Stimulated activated CD8-positive, alpha-beta memory T cell treated with anti-CD3 and anti-CD28 coated beads, Interleukin-12 subunit alpha, Interleukin-12 subunit beta, amount 100 ng/mL, for 24 hours (primary cell): ENCODE results near the gene TMEM255B.
"Not testable (repeated sequence)": the region's sequence is repeated elsewhere in the genome, so short reads cannot be mapped to it uniquely, and the experiment has no call there.

Source experiments
- DNase-seq: peaks from one replicate; pipeline ENCODE4 v3.0.0-alpha.2; 2020; ENCODE audit errors: extremely low read depth

Gene TMEM255B

DNA sequence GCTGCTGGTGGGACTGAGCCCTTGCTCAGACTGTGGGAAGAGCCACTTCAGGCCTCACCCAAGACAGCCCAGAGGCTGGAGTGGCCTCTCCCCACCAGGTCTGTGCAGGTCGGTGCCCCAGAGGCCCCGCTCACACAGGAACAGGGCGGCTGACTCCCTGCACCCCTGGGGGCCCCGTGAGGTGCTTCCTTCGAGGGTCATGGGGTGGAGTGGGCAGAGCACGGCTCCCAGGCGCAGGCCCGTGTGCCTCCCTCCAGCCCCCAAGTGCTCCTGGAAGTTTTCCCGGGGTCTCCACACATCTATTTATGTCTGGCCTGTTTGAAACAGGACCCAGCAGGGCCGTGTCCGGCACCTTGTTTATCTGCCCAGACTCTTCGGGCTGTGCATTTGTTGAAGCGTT, 9.5 kb upstream of the TMEM255B start:
- DNase-seq: no peak

DNA sequence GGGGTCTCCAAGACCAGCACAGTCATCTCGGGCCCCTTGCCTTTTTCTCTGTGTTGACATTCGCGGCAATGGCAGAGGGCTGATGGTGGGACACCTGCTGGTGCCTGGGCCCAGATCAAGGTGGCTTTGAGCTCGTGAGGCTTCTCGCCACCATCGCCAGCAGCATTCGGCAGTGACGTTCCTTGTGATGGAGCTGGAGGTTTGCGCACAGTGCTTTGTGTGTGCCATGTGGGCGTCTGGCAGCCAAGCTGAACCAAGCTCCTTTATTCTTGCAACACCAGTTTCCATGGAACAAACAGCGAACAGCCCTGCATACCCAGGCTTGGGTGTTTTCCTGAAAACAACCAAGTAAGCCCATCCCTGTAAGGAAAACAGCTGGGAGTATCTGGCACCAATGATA, 9.1 kb upstream of the TMEM255B start:
- DNase-seq: no peak

DNA sequence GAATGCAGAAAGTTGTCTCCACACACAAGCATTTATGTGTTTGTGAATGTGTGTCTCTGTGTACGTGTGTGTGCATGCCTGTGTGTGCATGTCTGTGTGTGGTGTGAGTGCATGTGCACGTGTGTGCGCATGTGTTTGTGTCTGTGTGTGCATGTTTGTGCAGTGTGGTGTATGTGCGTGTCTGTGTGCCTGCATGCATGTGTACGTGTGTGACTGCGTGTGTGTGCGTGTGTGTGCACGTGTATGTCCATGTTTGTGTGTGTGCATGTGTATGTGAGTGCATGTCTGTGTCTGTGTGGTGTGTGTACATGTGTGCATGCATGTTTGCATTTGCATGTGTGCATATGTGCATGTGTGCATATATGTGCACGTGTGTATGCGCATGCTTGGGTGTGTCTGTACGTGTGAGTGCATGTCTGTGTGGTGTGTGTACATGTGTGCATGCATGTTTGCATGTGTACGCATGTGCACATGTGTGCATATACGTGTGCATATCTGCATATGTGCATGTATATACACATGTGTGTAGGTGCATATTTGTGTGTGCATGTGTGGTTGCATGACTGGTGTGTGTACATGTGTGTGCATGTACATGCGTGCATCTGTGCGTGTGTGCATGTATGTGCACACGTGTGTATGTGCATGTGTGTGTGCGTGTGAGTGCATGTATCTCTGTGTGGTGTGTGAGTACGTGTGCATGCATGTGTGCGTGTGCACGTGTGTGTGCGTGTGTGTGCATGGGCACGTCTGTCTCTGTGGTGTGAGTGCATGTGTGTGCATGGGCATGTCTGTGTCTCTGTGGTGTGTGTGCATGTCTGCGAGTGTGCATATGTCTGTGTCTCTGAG, 8.2 kb upstream of the TMEM255B start:
- no peak for DNase-seq

DNA sequence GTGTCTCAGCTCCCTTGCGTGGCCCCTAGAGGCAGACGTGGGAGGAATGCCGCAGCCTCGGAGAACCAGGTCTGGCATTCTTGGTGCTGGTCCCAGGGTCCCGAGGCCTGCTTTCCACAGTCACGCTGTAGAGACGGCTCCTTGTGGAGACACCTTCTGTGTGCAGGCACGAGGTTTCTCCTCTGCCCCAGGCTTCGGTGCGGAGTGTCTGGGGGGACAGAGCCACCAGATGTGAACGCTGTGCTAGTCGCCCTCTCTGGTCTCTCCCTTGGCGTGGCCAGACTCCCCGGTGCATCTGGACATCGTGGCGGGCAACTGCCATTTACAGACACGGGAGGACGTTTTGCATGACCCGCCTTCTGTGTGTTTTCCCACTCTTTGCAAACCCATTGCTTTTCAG, 7.5 kb upstream of the TMEM255B start:
- no peak for DNase-seq

DNA sequence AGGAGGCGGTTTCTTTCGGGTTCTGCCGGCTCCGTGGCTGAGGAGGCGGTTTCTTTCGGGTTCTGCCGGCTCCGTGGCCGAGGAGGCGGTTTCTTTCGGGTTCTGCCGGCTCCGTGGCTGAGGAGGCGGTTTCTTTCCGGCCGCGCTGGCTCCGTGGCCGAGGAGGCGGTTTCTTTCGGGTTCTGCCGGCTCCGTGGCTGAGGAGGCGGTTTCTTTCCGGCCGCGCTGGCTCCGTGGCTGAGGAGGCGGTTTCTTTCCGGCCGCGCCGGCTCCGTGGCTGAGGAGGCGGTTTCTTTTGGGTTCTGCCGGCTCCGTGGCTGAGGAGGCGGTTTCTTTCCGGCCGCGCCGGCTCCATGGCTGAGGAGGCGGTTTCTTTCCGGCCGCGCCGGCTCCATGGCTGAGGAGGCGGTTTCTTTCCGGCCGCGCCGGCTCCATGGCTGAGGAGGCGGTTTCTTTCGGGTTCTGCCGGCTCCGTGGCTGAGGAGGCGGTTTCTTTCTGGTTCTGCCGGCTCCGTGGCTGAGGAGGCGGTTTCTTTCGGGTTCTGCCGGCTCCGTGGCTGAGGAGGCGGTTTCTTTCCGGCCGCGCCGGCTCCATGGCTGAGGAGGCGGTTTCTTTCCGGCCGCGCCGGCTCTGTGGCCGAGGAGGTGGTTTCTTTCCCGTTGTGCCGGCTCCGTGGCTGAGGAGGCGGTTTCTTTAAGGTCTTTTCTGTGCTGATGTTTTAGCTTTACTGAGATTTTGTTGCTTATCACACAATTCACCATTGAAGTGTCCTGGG, 6.6 kb upstream of the TMEM255B start:
- DNase-seq: not testable (repeated sequence)

DNA sequence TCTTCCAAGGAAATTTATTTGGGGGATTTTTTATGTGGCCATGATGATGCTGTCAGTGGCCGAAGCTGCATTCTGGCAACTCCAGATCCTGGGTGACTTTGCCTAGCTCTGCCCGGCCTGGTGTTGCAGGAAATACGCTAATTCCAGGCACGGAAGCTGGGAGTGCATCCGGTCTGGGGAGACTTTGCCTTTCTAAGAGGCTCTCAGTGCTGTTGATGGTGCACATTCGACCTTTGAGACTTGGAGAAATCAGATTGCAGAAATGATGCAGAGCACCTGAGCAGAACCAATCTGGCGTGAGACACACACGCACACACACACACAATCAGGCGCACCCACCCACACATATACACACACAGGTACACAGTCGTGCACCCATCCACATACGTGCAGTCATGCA, 5.9 kb upstream of the TMEM255B start:
- DNase-seq: no peak

DNA sequence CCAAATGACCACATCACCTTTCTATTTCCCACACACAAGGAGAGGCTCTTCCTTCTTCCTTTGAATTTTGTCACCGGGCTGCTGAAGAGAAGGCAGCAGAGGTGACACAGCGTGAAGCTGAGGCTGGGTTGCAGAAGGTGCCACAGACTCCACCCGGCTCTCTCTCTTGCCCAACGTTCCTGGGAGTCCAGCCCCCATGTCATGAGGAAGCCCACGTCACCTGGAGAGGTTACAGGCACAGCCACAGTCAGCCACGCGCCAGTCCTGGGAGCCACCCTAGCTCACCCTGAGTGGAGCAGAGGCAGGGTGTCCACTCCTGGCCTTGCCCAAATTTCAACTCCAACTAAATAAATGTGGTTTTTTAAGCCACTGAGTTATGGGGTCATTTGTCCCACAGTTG, 4.8 kb upstream of the TMEM255B start:
- DNase-seq: no peak

DNA sequence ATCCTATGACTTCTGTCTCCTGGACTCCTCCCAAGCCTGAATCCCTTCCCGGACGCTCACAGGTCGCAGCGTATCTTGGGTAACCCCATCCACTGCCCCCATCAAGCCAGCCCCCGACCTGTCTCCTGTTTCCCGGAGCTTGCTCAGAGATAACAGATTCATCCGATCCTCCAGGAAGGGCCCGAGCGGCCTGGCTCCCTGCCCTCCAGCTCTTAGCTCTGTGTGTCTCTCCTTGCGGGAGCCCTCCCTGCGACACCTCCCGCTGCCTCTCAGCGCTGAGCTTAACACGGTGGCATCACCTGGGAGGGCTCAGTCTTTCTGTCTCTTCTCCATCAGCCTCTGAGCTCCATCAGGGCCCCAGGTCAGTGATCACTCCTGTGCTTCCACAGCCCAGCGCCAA, 4.3 kb upstream of the TMEM255B start:
- DNase-seq: no peak

DNA sequence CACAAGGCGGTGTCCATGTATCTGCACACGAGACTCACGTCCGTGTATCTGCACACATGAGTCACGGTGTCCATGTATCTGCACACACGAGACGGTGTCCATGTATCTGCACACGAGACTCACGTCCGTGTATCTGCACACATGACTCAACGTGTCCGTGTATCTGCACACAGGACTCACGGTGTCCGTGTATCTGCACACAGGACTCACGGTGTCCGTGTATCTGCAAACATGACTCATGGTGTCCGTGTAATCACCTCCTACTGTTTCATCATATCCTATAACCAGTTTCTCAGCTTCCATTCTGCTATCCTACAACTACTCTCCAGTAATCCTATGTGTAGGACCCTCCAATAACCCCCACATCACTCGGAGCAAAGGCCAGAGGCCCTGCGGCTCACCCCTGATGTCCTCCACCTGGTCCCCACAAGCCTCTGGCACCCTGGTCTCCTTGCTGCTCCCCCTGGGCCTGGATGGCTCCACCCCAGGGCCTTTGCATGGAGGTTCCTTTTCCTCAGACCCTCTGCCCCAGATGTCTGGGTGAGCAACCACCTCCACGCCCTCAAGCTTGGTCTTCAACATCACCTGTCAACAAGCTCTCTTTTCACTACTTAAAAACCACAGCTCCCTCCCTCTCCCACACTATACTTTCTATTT, 2.5 kb upstream of the TMEM255B start:
- no peak for DNase-seq

DNA sequence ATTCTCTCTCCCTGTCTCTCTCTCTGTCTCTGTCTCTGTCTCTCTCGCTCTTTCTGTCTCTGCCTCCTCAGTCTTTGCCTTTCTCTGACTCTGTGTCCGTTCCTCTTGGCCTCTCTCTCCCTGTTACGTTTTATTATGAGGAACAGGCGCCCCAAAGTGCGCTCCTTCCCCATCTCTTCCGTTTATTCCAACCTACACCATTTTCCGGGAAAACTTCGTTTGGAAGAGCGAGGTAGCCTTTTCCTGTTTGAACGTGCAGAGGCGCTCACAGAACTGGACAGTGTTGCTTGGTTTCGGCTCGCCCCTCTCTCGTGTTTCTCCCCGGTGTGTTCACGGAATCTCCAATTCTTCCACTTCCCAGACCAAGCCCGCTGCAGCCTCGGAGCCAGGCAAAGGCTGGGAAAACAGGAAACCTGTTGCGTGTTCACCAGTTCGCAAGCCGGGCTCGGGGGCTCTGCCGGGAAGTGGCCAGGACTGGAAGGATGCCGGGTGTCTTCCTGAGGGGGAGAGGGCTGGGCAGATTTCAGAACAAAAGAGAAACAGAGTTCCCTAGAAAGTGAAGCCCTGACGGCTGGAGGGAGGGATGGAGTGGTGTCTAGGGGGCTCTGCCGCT, 605 bp downstream of the TMEM255B start:
- no peak for DNase-seq

DNA sequence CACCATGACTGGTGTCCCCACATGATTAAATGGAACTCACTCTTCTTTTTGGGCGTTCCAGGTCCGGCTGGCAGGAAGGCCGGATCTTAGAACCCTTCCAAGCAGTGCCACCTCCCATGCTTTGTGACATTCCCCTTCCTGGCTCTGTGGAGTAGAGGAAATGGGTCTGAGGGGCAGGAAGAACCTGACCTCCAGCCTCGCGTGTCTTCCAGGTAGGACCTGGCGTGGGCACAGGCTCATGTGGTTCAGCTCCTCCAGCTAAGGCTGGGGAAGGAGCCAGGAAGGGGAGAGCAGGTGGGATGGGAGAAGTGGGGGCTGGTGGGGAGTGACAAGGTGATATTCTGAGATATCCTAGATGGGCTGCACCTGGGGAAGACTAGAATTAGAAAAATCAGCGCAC, 2.1 kb downstream of the TMEM255B start:
- DNase-seq: no peak

DNA sequence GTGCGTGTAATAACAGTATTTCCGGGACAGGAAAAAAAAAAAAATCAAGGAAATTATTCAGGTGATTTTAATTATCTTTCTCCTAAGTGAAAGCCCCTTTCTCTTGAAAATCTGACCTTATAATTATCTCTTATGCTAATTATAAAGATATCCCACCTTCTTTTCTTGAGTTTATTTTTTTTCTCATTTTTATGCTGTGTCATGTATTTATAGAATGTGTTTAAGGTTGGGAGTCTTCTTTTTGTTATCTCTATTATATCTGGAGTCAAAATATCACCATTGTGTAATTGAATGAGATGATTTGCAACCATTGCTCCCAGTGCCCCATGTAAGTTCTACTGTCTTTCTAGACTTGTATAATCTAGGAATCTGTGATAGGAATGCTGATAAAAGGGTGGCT, 3.0 kb downstream of the TMEM255B start:
- DNase-seq: no peak

DNA sequence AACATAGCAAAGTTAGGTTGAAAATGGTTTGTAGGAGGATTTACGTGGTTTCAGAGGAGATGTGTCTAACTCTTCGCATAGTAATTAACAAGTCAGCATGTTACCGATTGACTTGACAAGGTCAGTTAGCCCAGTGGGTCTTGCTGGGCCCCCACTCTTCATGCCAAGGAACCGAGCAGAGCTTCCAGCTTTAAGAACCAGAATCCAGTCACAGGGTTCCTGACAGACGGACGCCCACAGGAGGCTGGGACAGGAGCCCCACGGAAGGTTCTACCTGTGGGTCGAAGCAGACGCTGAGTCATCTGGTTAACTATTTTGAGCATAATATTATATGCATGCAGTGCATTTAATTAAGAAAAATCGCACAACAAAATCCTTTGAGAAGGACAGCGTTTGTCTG, 3.5 kb downstream of the TMEM255B start:
- no peak for DNase-seq

DNA sequence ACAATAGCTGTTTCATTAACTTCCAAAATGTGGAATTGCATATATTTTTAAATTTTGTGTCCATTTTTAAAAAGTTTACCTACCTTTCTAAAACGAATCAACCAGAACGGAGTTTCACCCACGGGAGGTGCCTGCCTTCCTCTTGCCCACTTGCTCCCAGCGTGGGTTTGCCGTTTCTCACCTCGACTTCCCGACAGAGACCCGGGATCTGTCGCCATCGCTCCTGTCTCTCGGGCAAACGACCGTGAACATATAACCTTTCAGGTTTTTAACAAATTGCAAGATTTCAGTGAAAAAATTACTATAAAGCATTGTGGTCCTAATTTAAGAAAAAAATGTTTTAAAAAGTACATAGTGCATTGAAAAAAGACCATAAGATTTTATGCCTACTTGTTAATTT, 4.2 kb downstream of the TMEM255B start:
- DNase-seq: no peak

DNA sequence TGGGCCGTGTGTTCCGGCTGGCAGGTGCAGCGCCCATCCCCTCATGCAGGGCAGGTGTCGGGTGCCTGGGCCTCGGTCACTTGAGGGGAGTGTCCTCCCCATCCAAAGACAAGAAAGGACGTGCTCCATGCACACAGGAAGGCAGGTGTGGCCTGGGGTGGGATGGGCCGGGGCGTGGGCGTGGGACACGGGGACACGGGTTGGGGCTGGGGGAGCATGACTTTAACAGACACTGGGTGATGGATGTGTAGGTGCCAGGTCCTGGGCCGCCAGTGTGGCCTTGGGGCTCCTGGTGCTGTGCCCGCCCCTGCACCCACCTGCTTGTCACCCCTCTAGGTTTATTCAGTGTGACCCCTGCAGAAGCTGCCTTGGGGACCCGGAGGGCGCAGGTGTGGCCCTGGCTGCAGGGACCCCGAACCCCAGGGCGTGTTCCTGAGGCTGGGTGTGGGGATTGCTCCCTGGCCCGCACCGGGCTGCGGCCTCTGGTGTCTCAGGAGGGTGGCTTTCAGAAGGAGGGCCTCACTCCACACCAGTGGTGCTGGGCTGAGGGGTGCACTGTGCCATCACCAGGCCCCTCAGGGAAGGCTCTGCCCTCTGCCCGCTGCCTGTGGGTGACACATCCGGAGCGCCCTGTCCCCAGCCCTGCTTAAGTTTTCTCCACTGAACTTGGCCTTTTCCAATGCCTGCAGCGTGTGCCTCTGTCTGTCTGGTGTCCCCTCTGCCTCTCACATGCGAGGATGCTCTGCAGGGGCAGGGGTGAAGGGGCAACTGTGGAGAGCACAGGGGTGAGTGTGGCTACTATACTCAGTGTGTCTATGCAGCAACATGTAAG, 5.2 kb downstream of the TMEM255B start:
- DNase-seq: no peak

DNA sequence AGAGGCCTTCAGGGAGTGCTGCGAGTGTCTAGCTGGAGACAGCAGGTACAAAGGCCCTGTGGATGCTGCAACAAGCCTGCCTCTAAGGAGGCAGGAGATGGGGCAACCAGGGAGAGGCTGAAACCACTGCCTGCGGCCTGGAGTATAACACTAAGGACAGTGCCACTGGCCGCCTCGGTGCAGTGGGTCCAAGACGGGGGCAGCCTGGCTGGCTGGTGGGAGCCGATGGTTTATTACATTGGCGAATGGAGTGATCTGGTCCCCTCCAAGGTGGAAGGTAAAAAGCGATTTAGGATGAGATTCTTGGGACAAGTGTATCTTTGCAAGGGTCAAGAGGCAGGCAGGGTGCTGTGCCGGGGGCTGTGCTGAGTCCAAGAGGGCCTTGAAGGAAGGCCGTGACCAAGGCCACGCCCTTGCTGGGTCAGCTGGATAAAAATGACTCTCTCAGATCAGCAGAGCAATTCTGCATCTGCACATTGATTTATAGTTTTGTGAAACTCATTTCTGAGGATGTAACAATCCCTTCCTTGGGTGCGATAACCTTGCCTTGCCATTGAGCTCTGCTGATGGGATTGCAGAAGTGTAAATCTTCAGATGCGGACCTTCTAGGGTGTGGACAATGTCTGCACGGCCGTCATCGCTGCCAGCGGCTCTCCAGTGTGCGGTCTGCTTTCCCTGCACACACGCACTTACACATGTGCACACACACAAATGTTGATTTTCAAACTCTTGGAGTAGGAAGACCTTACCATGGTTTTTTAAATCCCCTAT, 6.0 kb downstream of the TMEM255B start:
- DNase-seq: no peak

DNA sequence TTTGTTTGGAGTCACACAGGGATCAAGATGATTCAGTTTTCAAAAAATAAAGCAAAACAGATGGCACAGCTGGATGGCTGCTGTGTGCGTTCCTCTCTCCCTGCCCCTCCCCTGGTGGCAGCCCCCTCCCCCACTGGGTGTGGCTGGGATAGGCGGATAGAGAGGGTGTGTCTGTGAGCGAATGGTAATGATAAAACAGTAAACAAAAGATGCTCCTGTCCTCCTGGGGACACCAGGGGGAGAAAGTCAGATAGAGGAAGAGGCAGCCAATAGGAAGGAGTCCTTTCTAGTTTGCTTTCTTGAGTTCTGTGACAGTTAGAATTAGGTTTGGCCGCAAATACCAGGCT, 6.5 kb downstream of the TMEM255B start:
- DNase-seq: no peak

DNA sequence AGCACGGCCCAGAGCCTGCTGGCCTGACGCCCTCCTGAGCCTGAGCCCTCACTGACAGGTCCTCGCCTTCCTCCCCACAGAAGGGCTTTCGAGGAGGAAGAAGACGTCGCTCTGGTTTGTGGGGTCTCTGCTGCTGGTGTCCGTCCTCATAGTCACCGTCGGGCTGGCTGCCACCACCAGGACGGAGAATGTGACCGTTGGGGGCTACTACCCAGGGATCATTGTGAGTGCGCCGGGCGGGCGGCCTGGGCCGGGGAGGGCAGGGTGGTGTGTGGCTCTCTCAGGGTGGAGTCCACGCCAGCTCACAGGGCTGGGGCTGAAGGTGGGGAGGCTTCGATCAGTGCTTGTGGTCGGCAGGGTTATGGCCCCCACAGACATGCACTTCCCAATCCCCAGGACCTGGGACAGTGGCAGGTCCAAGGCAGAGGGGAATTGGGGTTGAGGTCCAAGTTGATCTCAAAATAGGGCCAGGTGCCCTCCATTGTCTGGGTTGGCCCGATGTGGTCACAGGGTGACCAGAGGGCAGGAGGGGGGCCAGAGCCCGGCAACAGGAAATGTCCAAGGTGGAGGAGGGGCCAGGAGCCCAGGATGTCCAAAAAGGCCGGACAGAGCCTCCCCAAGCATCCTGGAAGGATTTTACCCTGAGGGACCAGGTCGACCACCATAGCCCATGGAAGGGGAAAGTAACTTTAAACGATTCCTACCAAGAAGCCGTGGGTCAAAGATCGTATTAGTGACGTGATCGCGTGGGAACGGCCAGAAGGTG, 7.2 kb downstream of the TMEM255B start:
- no peak for DNase-seq

DNA sequence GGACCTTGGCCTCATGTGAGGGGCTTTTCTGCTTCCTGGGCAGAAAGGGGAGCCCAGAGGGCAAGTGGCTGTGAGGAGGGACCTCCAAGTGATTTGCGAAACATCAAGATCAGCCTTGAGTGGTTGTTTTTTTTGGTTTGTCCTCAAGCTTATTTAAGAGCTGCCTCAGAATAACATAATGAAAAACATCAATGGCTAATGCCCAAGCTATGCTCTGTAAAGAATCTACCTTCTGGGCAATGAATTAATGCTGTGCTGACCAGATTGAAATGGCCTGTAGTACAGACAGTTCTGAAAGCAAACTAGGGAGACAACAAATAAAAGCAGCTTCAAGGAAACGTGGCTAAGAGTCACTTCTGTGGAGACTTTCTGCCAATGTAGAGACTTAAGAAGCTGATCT, 8.3 kb downstream of the TMEM255B start:
- DNase-seq: no peak
